Activated CD8-positive, alpha-beta memory T cell treated with anti-CD3 and anti-CD28 coated beads for 48 hours (primary cell): Measurements from ENCODE around the gene NECAB3.

ENCODE experiments used
- DNase-seq, 3 experiments: peaks; one replicate each; pipeline ENCODE4 v3.0.0-alpha.2; 2020; ENCODE audit warnings: low read depth in 2 of 3, low spot score in 2 of 3

The NECAB3 gene

DNA sequence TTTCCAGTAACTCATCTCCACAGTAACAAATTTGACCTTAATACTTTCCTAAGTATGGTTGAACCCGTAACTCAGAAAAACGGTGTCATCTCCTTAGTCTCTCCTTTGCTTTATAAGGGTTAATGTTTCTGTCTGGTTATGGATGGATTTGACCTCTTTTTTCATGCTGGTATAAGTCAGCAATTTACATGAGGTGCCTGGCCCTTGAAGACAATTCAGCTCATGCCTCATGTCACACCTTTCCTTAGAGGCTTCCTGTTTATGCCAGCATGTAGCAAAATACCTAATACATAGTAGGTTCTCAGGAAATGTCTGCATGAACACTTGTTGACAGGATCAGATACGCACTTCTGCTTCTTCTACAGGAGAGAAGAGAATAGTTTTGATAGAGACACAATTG, 49.8 kb downstream of the NECAB3 start:
- DNase-seq, result no peak

GRCh38 chr20:33622705-33623365, 51.4 kb downstream of the NECAB3 start:
- no peak for DNase-seq

GRCh38 chr20:33621717-33622400, 52.4 kb downstream of the NECAB3 start:
- DNase-seq, result no peak

DNA sequence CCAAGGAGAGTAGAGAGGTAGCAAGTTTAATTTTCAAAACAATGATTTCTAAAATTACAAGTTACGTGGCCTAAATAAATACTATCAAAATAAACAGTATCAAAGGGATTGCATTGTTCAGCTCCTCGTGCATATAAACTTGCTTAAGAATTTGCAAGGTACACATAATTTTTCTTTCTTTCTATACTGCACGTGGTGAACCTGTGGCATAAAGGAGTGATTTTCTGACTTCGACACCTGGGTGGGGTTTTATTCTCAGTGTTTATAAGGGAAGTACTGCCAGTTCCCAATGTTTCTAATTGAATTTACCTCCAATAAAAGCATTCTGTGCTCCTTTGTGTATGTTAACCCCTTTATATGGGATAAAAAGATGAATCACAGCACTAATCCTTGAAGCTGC, 62.2 kb downstream of the NECAB3 start:
- DNase-seq, result no peak

- DNase-seq, result no peak
Measured at GRCh38 chr20:33611106-33611505, 63.1 kb downstream of the NECAB3 start.

GRCh38 chr20:33609504-33609903, 64.7 kb downstream of the NECAB3 start:
- no peak for DNase-seq
